ENCODE measurements around the gene FAM217B.

- no peak for TF ChIP-seq CTCF (IDR thresholded peaks at IDR 0.05)
- TF ChIP-seq POLR2A (IDR thresholded peaks at IDR 0.05; ENCODE audit: low read depth), result no peak
- no peak for TF ChIP-seq EP300 (IDR thresholded peaks at IDR 0.05)
Observed at GRCh38 chr20:59945175-59945574, 5.0 kb downstream of the FAM217B start.

Data from esophagus muscularis mucosa (tissue), 4 donors.